Urothelium cell line (cell line): ENCODE data around the gene WDR54.

Experiments
- DNase-seq: peaks from one replicate; pipeline ENCODE4 v3.0.0; 2011; ENCODE audit warnings: low spot score, mixed read lengths
- FAIRE-seq: peaks from 2 replicates; lab custom pipeline; 2011; peaks lifted over from hg19 to GRCh38; lab: Jason Lieb, UNC

Gene WDR54, protein sequence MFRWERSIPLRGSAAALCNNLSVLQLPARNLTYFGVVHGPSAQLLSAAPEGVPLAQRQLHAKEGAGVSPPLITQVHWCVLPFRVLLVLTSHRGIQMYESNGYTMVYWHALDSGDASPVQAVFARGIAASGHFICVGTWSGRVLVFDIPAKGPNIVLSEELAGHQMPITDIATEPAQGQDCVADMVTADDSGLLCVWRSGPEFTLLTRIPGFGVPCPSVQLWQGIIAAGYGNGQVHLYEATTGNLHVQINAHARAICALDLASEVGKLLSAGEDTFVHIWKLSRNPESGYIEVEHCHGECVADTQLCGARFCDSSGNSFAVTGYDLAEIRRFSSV

DNA sequence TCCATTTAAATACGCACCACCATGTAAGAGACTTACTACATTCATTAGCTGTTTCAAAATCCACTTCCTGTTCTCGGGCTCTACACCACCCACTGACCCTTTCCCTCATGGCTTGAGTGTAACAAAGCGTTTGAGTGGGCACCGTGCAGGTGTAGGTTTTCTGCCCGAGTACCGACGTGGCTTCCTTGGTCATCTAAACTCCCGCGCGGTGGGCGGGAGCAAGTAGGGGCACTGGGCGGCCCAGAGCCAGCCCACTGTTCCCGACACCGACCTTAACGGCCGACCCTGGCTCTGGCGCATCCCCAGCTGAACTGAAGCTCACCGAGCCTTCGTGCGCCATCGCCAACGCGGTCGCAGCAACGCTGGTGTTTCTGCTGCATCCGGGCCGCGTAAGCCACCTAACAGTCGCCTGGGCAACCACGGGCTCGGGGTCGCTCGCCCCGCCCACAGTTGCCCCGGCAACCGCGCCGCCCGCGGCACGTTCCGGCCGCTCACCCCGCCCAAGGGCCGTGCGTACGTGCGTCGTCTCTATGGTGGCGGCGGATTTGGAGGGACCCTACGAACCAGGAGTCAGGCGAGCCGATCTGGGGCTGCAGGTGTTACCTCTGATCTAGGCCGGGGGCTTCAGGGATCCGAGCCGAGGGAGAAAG, at the start of gene WDR54, which contains the start of gene C2orf81:
TSS of gene WDR54 (plus strand) at position 510 of the 650 bp plus-strand sequence. CDS start 424 bp downstream, outside the sequence.
TSS of gene C2orf81 (minus strand) at position 399 of the 650 bp plus-strand sequence. CDS start at position 340, 59 bp downstream.
- FAIRE-seq: peak; percentile 98
- DNase-seq: peak; percentile 99

DNA sequence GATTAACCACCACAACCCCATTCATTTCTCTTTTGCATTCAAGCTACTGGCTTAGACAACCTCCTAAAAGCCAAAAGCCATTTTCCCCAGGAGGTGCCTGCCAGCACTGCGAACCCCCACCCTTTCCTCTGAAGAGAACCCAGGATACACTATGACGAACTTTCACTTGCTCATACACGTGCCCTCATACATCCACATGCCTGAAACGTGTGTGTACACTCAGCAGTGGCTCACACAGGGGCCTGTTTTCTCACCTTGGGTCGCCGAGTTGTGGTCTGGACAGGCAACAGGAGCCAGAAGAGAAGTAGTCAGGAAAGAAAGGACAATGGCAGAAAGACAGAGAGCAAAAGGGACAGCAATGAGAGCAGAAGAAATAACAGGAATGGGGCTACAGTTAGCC, 48.9 kb upstream of the WDR54 start:
- DNase-seq (no peak), FAIRE-seq (no peak)

DNA sequence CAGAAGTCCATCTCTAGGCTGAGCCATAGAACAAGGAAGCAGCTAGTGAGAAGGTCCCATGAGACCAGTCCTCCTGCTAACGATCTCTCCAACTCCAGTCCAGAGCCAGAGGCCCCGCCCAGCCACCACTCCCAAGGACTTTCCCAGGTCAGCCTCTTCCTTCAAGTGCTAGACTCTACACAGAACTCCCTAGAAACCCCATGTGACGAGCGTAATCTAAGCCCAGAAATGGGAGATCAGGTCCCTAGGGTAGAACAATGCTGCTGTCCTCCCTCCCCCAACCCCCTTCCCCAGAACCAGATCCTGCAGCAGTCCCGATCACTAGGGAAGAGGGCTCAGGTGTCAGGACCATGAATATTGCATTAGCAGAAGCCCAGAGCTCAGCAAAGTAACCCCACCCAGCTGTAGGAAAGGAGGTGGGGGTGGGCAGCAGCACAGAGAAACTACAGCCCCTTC, 48.3 kb upstream of the WDR54 start:
- no peak for DNase-seq
- no peak for FAIRE-seq

DNA sequence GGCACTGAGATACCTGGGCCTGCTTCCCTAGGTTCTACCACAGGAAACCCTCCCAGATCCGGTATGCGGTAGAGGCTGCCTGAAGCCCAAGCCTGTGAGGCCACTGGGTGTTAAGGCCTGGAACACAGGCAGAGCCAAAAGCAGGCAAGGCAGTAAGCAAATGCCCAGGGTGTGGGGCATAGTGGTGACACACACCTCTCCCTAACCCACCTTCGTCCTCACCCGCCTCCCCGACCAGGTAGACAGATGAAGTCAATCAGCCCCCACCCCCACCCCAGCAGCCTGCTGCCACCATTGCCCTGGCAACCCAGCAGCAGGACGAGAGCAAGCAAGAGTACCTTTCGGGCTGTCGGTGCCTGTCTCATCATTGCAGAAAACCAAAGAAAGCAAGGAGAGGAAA, 47.5 kb upstream of the WDR54 start:
- DNase-seq (no peak), FAIRE-seq (peak; percentile 89)

DNA sequence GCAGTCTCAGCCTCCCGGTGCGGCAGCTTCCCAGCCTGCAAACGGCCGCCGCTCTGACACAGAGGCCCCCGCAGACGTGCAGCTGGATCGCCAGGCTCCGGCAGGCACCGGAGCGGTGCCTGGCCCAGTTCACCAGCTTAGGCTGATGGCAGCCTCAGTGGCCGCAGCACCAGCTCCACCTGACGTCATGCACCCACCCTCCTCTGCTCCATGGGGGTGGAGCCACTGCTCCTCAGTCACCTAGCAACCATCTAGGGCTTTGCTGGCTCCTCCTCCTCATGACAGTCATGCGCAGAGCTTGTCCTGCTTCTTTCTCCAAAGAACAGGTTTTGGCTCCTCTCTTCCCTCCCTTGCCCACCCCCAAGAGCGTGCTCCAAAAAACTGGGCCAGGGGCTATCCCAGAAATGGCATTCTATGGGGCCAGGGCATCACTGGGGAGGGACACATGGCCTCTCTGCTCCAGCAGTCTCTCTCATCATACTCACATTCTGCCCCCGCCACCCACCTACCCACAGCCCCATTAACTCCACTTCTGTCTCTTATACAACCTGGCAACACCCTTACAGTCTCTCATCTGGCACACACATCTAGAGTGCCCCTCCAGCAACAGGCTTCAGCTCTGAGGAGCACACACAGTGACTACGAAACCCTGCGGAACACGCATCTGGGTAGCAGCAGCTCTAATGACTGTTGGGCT, 46.9 kb upstream of the WDR54 start:
- peak; percentile 26 for DNase-seq

DNA sequence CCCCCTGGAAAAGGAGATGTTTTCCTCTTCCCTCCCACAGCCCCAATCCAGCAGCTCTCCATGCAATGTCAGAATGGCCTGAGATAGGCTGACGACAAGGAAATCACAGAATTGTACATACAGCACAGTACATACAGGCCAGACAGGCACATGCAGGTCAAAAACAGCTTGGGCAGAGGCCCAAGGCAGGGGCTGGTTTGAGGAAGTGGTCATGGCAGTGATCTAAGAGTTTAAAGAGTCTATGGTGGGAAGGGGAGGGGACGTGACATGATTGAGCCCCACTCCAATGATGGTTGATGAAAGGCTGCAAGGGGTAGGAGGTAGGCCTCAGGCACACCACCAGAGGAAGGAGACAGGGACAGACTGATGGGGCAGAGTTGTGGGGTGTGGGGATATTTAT, 45.7 kb upstream of the WDR54 start:
- no peak for FAIRE-seq
- DNase-seq: no peak

More for the DNA sequence above, 46.9 kb upstream of the WDR54 start:
- peak; percentile 44 for FAIRE-seq

DNA sequence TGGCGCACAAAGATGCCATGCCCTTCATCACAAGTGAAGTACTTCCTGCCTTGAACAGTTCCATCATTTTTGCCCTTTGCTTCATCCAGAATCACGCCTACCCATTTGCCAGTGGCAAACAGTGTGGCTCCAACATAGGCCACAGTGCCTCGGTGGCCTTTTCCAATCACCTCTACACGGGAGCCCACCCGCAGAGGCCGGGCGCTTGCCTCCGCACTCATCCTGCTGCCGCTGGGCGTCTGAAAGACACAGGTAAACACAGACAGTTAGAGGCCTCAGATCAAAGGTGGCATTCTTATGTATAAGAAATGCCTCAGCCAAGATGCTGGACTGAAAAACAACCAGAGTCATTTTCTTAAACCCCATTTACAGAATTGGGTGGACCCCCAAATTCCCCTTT, 43.5 kb upstream of the WDR54 start:
- FAIRE-seq (no peak), DNase-seq (no peak)

DNA sequence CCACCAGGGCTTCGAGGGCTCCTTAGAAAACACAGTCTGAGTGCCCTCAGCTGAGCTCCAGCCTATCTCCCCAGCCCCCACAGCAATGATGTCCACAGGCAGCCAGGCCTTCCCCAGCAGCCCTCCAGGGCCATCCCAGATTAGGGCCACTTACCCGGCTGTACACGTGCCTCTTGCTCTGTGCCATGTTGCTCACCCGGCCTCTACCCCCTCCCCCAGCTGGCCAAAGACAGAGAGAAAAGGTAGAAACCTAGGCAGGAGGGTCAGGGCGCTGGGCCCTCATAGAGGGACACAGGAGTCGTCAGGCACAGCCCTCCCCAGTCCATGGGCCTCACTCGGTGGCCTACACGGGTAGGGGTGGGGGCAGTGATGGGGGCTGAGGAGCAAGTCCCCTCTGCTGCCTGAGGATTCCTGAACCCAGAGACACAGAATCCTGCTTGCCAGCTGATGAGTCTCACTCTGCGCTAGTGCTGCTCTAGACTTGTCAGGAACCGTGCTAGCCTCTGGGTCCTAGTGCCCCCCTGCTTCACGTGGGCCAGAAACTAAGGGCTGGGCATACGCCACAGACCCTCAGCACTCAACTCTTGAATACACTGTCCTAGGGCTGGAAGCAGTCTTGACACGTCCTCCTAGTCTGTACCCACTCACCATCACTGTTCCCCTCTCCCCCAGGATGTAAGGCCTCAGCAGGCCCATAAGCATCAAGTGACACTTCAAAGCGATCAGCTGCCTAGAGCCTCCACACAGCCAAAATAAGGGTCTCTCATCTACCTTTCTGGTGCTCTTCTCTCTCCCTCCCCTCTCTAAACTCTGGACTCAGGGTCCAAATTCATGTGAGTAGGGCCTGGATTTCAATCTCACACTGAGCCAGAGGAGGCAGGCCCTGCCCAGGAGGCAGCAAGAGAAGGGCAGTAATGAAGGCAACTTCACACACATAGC, 41.4 kb upstream of the WDR54 start, which contains the start of gene DCTN1:
TSS of gene DCTN1 (minus strand) at position 461 of the 939 bp plus-strand sequence. CDS start at position 187, 274 bp downstream.
- DNase-seq: peak; percentile 66

DNA sequence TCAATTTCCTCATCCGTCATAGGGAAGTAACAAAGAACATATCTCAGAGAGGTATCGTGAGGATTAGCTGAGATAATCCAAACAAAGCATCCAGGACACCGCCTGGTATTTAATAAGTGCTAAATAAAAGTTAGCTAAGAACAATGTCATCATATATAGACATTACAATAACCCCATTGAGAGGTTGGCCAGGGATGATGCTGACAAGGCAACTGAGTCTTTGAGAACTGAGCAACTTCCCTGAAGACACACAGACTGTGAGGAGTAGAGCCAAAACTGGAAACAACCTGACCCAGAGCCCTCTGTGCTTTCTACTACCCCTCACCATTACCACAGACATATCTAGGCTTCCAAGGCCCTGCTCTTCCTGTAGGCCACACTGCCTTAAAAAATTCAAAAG, 39.8 kb upstream of the WDR54 start:
- FAIRE-seq (no peak), DNase-seq (no peak)

More for the DNA sequence above, 41.4 kb upstream of the WDR54 start, which contains the start of gene DCTN1:
- peak; percentile 61 for FAIRE-seq

DNA sequence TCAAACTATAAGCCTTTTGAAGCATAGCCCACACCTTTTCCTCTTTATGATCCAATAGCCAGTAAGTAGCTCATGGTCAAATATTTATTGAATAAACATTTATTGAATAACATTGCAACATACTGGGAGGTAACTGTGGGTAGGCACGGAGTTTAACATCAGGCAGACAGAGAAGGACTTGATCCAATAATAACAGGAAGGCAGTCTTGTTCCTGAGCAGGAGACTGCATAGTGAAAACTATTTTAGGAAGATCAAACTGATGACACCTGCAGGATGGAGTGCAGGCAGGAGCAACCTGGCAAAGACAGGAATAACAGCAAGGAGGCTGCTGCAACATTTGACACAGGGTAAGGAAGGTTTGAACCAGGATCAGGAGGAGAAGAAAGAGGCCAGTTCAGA, 38.3 kb upstream of the WDR54 start:
- FAIRE-seq (no peak), DNase-seq (no peak)

DNA sequence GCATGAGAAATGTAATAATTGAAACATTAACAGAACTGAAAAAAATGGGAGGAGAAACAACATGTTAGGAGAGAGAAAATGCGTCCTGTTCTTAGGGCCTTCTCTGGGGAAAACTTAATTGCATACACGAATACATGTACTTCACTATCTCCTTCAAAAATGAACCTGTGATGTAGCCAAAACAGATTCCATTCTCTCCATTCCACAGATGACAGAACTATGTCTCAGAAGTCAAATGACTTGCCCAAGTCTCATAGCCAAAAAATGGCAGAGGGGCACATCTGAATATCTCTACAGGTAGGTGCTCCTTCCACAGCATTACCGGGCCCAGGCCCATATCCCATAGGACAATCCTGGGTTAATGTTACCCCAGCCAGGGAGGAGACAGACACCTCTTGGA, 37.5 kb upstream of the WDR54 start:
- no peak for FAIRE-seq

DNA sequence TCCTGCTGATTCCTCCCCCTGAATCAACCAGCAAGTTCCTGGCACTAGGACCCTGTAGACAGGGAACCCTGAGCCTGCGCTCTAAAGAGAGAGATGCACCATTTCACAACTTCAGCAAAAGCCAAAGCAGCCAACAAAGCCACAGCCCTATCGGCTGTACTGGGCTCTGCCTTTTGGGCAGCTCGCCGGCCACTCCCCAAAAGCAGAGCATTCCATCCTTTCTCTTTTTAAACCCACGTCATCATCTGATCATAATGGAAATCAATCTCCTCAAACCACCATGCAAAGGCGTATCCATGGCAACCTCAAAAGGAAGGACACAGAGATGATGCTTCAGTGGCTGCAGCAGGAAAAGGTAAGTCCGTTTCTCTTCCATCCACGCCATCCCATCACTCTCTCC, 36.1 kb upstream of the WDR54 start:
- DNase-seq: no peak
- FAIRE-seq: no peak

More for the DNA sequence above, 37.5 kb upstream of the WDR54 start:
- DNase-seq: no peak

DNA sequence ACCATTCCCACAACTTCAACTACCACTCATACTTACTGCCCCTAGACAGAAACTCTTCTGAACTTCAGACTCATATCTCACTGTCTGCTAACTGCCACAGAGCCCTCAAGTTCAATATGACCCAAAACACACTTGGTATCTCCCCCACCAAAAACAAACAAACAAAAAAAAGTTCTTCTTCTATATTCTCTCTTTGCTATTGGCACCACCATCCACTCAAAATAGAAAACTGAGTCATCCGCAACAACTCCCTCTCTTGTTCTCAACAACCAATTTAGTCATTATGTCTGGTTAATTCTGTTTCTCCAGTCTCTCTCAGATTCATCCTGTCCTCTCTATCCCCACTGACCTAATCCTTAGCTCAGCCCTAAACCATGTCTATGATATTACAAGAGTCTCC, 34.2 kb upstream of the WDR54 start:
- no peak for FAIRE-seq
- DNase-seq: no peak

DNA sequence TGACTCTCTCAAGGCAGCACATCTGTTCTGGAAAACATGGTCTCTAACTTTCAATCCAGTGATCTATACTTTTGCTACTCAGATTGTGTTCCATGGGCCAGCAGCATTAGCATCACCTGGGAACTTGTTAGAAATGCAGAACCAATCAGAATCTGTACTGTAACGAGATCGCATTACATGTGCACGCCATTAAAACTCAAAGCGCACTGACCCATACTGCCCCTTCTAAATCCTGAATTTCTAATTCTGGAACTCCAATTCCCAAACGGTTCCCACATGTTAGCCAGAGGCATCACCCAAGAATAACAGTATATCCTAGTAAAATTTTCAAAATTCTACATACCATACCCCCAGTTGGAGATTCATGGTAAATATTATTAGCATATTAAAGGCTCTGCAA, 30.9 kb upstream of the WDR54 start:
- no peak for FAIRE-seq

DNA sequence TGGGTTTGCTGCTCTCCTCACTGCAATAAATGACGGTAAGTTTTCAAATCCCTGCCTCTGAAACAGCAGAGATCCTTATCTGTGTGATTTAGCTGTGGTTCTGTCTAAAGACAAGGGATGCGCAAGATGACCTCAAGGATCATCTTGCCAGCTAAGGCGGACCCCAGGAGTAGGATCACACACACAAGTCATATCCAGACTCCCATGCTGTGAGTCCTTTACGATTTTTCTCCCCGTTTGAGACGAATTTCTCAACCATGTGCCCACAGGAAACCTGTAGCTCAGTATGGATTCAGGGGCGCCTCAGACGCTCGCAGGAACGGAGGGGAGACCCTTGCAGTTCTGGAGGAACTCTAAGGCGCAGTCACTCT, 30.3 kb upstream of the WDR54 start:
- DNase-seq (no peak), FAIRE-seq (no peak)

More for the DNA sequence above, 30.9 kb upstream of the WDR54 start:
- DNase-seq: no peak

DNA sequence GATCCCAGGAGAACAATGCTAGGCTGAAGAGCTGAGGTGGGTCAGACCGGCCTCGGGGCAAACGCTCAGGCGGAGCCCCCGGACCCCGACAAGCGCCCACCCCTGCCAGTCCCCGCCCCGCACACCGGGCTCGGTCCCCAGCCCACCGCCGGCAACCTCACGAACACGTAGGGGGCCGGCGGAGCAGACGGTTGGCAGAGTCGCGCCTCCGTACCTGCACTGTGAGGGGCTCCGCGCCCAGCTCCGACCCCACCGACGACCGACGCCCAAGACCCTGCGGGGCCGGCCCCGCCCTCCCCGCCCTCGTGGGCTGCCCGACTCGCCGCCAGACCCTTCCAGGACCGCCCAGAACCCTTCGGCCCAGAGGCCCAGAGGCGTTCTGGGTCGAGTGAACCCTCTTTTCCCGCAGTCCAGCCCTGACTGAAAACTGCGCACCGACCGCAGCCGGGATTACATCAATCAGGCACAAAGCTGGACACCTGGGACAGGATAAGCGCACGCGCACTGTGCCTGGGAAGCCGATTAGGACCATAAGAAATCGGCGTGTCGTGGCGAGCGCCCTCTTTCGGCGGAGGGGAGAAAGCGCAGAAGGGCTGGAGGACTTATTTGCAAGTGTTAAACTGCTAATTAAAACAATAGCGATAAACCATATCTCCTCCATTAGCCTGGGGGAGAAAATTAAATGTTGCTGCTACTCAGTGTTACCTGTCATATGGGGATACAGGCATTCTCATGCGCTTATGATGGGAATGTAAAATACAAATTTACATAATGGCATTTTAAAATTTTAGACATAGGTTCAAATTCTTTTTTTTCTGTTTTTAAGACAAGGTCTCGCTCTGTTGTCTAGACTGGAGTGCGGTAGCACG, 29.7 kb upstream of the WDR54 start:
- FAIRE-seq (peak; percentile 88), DNase-seq (peak; percentile 95)

DNA sequence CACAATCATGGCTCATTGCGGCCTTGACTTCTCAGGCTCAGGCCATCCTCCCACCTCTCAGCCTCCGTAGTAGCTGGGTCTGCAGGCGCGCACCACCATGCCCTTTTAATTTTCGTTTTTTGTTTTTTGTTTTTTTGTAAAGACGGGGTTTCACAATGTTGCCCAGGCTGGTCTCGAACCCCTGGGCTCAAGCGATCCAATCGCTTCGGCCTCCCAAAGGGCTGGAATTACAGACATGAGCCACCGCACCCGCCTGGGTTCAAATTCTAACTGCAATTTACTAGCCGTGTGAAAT, 29.1 kb upstream of the WDR54 start:
- DNase-seq (no peak), FAIRE-seq (no peak)

DNA sequence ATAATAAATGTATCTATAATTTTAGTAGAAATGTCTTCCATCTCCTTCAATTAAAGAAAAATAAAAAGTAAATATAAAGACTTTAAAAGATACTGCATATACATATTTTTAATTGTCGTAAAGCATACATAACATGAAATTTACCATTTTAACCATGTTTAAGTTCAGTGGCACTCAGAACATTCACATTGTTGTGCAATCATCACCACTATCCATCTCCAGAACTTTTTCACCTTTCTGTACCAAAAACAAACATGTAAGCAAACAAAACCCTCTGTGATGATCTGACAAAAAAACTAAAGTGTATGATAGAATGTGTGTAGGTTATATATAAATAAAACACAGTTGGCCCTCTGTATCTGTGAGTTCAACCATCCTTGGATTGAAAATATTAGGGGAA, 28.0 kb upstream of the WDR54 start:
- FAIRE-seq (no peak), DNase-seq (no peak)

DNA sequence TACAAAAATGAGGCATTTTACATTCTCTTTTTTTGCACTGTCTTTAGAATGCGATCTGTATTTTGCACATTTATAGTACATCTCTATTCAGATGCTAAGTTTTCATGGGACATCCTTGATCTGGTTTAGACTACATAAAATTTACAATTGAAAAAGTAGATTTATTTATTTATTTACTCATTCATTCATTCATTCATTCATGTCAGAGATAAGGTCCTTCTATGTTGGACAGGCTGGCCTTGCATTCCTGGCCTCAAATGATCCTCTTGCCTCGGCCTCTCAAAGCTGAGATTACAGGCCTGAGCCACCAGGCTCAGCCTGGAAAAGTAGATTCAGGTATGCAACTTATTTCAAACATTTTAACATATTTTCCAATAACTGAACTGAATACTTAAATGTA, 25.4 kb upstream of the WDR54 start:
- DNase-seq (no peak), FAIRE-seq (no peak)

DNA sequence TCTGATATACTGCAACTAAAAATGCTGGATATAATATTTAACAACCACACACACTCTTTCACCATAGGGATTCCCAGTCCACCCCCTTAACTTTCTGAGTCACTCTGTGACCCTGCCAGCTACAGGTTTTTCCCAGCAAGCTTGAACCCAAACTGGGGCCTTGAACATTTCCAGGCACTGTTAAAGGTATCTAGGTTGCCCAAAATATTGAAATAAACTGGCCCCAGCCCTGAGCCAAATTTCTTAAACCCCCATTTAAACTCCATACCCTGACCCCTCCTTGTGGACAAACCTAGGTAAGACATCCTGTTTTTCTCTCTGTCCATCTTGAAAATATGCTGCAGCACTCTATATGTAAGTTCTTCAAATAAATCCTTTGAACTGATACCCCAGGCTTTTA, 21.7 kb upstream of the WDR54 start:
- FAIRE-seq (no peak), DNase-seq (no peak)
